Measurements from ENCODE around the gene PRORP.
A peak's percentile ranks its signal among the peaks of the same experiment; 100 is the strongest.
"Not testable (repeated sequence)": the region's sequence is repeated elsewhere in the genome, so short reads cannot be mapped to it uniquely, and the experiment has no call there.

Gene PRORP

GRCh38 chr14:35121887-35122695, at the start of gene PRORP, which contains the start of gene PPP2R3C:
Gene PRORP, plus strand, starts transcription at chr14:35122552. Its CDS starts 694 bp downstream, at chr14:35123246.
Gene PPP2R3C, minus strand, starts transcription at chr14:35121990. Its CDS starts 31 bp downstream, at chr14:35121959.
- DNase-seq: peak; percentile 94

GRCh38 chr14:35073486-35073885, 48.9 kb upstream of the PRORP start:
- no peak for DNase-seq

GRCh38 chr14:35078082-35078481, 44.3 kb upstream of the PRORP start:
- DNase-seq: no peak

- no peak for DNase-seq
Observed at GRCh38 chr14:35079742-35080141, 42.6 kb upstream of the PRORP start.

- no peak for DNase-seq
Observed at GRCh38 chr14:35083530-35084150, 38.7 kb upstream of the PRORP start.

GRCh38 chr14:35085441-35085840, 36.9 kb upstream of the PRORP start:
- DNase-seq: no peak

GRCh38 chr14:35088514-35088913, 33.8 kb upstream of the PRORP start:
- peak; percentile 8 for DNase-seq

GRCh38 chr14:35094645-35095044, 27.7 kb upstream of the PRORP start:
- not testable (repeated sequence) for DNase-seq

- no peak for DNase-seq
Observed at GRCh38 chr14:35107866-35108265, 14.5 kb upstream of the PRORP start.

- no peak for DNase-seq
Observed at GRCh38 chr14:35112641-35113040, 9.7 kb upstream of the PRORP start.

GRCh38 chr14:35113308-35113950, 8.9 kb upstream of the PRORP start:
- no peak for DNase-seq

- peak; percentile 75 for DNase-seq
Observed at GRCh38 chr14:35114036-35114435, 8.3 kb upstream of the PRORP start.

GRCh38 chr14:35116242-35116641, 6.1 kb upstream of the PRORP start:
- DNase-seq: no peak

- DNase-seq: no peak
Observed at GRCh38 chr14:35117112-35117511, 5.2 kb upstream of the PRORP start.

- peak; percentile 13 for DNase-seq
Observed at GRCh38 chr14:35121026-35121886, 1.1 kb upstream of the PRORP start.

- no peak for DNase-seq
Observed at GRCh38 chr14:35122696-35123387, 490 bp downstream of the PRORP start.

GRCh38 chr14:35123388-35123703, 994 bp downstream of the PRORP start:
- DNase-seq: no peak

GRCh38 chr14:35124127-35124526, 1.8 kb downstream of the PRORP start:
- DNase-seq: no peak

GRCh38 chr14:35133542-35134328, 11.4 kb downstream of the PRORP start:
- no peak for DNase-seq

- no peak for DNase-seq
Observed at GRCh38 chr14:35134329-35135123, 12.2 kb downstream of the PRORP start.

GRCh38 chr14:35138585-35138984, 16.2 kb downstream of the PRORP start:
- DNase-seq: no peak
